B cell (primary cell): ENCODE results near the gene THSD4. TPM values are rescaled to one million over a fixed set of nuclear protein-coding genes. Genes with fewer than 3 reads are reported as not detected.

Source experiments
- ATAC-seq: fragments of 200-7000 bp; cut with Tn5 transposase; one replicate; pipeline ENCODE4 v1.10.0; 2021; ENCODE audit warnings: low read depth, mild to moderate bottlenecking, moderate number of reproducible peaks, moderate library complexity
- CTCF ChIA-PET: fragments of 350-600 bp; sonication (Branson Sonifier 250); formaldehyde crosslinking; loops from one replicate; lab custom pipeline; 2021; ENCODE audit warnings: antibody characterized with exemption, inconsistent platforms; lab: Charles Lee
- POLR2A ChIA-PET: fragments of 350-600 bp; sonication (Branson Sonifier 250); formaldehyde crosslinking; loops from one replicate; lab custom pipeline; 2021; ENCODE audit warnings: antibody characterized with exemption; lab: Charles Lee
- DNase-seq: peaks from one replicate; pipeline ENCODE4 v3.0.0; 2013
- H2AFZ ChIP-seq: 2 replicates; pipeline ENCODE4 v1.6.1; 2012; ENCODE audit warnings: mild to moderate bottlenecking, low read depth, low read length; ENCODE audit not compliant: insufficient read depth, poor library complexity, severe bottlenecking
- H3K27ac ChIP-seq, 2 donors: 1 replicate in 1 of 2; 2 replicates in 1 of 2; pipeline ENCODE4 v1.5.1; 2012 to 2013; ENCODE audit warnings: low read length in 2 of 2, mild to moderate bottlenecking in 2 of 2, moderate library complexity in 1 of 2
- H3K27me3 ChIP-seq, 4 experiments: fragments of 200-600 bp in 1 of 4; sonication (generic) in 1 of 4; replicated peaks in 1 of 4; 1 replicate in 2 of 4; 2 replicates in 2 of 4; pipeline versions ENCODE4 v1.6.1 to v1.7.0; 2013 to 2016; ENCODE audit warnings: low read length in 3 of 4, mild to moderate bottlenecking in 2 of 4, mixed read lengths in 1 of 4, moderate library complexity in 1 of 4; ENCODE audit not compliant: insufficient read depth in 4 of 4, control insufficient read depth in 3 of 4; ENCODE audit errors: control extremely low read depth in 1 of 4
- H3K36me3 ChIP-seq, 2 experiments: replicated peaks in 1 of 2; 1 replicate in 1 of 2; 2 replicates in 1 of 2; pipeline versions ENCODE4 v1.6.1 to v1.7.1; 2013; ENCODE audit warnings: low read length in 1 of 2; ENCODE audit not compliant: insufficient read depth in 2 of 2, control insufficient read depth in 1 of 2; ENCODE audit errors: control extremely low read depth in 1 of 2, extremely low read depth in 1 of 2
- H3K4me1 ChIP-seq, 2 donors: fragments of 200-600 bp in 1 of 2; sonication (generic) in 1 of 2; 1 replicate in 1 of 2; 2 replicates in 1 of 2; pipeline versions ENCODE4 v1.5.1 to v1.6.1; 2013 to 2017; ENCODE audit warnings: low read length in 2 of 2; ENCODE audit not compliant: control insufficient read depth in 2 of 2, insufficient read depth in 2 of 2
- H3K4me2 ChIP-seq: replicated peaks from 2 replicates; pipeline ENCODE3; 2012; ENCODE audit warnings: mild to moderate bottlenecking, low read depth, low read length; ENCODE audit not compliant: poor library complexity, severe bottlenecking
- H3K4me3 ChIP-seq, 5 experiments: fragments of 200-600 bp in 1 of 5; sonication (generic) in 1 of 5; 1 replicate in 3 of 5; 2 replicates in 2 of 5; pipeline versions ENCODE4 v1.5.1 to v1.7.0; 2011 to 2016; ENCODE audit warnings: low read length in 4 of 5, mild to moderate bottlenecking in 4 of 5, low read depth in 2 of 5, control low read depth in 1 of 5, moderate library complexity in 1 of 5; ENCODE audit not compliant: insufficient read depth in 1 of 5; ENCODE audit errors: control extremely low read depth in 1 of 5, extremely low read depth in 1 of 5
- H3K79me2 ChIP-seq: fragments of 200-600 bp; sonication (generic); one replicate; pipeline ENCODE4 v1.6.0; 2016; ENCODE audit warnings: low read length; ENCODE audit not compliant: control insufficient read depth, insufficient read depth
- H3K9ac ChIP-seq: fragments of 200-600 bp; sonication (generic); 2 replicates; pipeline ENCODE4 v1.6.1; 2017; ENCODE audit warnings: mild to moderate bottlenecking, low read length, moderate library complexity
- H3K9me3 ChIP-seq, 3 donors: one replicate each; pipeline versions ENCODE4 v1.6.1 to v1.7.1; 2013; ENCODE audit warnings: low read length in 2 of 3; ENCODE audit not compliant: control insufficient read depth in 2 of 3, insufficient read depth in 1 of 3; ENCODE audit errors: control extremely low read depth in 1 of 3
- H4K20me1 ChIP-seq: 2 replicates; pipeline ENCODE4 v1.6.0; 2012; ENCODE audit warnings: mild to moderate bottlenecking, low read length; ENCODE audit not compliant: insufficient read depth, control insufficient read depth, poor library complexity, severe bottlenecking
- H3K27ac Mint-ChIP-seq: one replicate; pipeline ENCODE4 v1.8.0; 2021; ENCODE audit warnings: mixed read lengths
- H3K27me3 Mint-ChIP-seq: one replicate; pipeline ENCODE4 v1.8.0; 2021; ENCODE audit warnings: mixed read lengths
- H3K4me1 Mint-ChIP-seq: one replicate; pipeline ENCODE4 v1.8.0; 2021; ENCODE audit warnings: mixed read lengths
- H3K4me3 Mint-ChIP-seq: one replicate; pipeline ENCODE4 v1.8.0; 2021; ENCODE audit warnings: mixed read lengths
- H3K9me3 Mint-ChIP-seq: one replicate; pipeline ENCODE4 v1.8.0; 2022; ENCODE audit warnings: mixed read lengths; ENCODE audit not compliant: insufficient read depth
- CTCF ChIP-seq: fragments of 200-600 bp; IDR thresholded peaks from one replicate; pipeline ENCODE4 v1.8.0; 2022; ENCODE audit warnings: antibody characterized with exemption, mild to moderate bottlenecking
- EZH2 ChIP-seq: IDR thresholded peaks from 2 replicates; pipeline ENCODE4 v1.6.1; 2012; ENCODE audit warnings: borderline replicate concordance, low read depth, mild to moderate bottlenecking, moderate library complexity, low read length; ENCODE audit not compliant: insufficient read depth, poor library complexity, severe bottlenecking
- WGBS: methylation state at CpG from one replicate; pipeline ENCODE4 v1.1.5; 2013; ENCODE audit warnings: missing lambda C conversion rate; ENCODE audit not compliant: insufficient coverage; 5-methylcytosine and 5-hydroxymethylcytosine counted together
- intact Hi-C: fragments of 100-400 bp; cut with micrococcal nuclease; formaldehyde crosslinking; loops from one replicate; pipeline ENCODE4 v1.10.0; 2022
- polyA plus RNA-seq: library from polyadenylated mRNA; depleted of rRNA; stranded (reverse); fragments of >200 nt; gene quantifications from 2 replicates; pipeline ENCODE4 v1.2.3, GENCODE V29; 2012
- total RNA-seq, 2 donors: library from RNA; stranded (reverse); fragments of 120-200 nt in 1 of 2; gene quantifications; 1 replicate in 1 of 2; 2 replicates in 1 of 2; pipeline versions ENCODE4 v1.2.3 to v1.2.4, GENCODE V29; 2013 to 2022

Gene THSD4
- total and polyA plus RNA-seq, 2 donors (not counting 1 experiment from before 2014, with no cell fraction given): not detected

GRCh38 chr15:71444032-71444810 is 328.9 kb downstream of the THSD4 start:
- no peak for DNase-seq
- TF ChIP-seq EZH2 (no peak), CTCF (no peak)
- Histone ChIP-seq H3K9ac (no peak overlapping the region), H3K4me2 (no peak overlapping the region), H3K27ac (no peak overlapping the region), H3K79me2 (no peaks in the 10 kb centered on the region), H2AFZ (no peak overlapping the region), H4K20me1 (no peaks in the 10 kb centered on the region), H3K9me3 (no peaks in the 10 kb centered on the region), H3K36me3 (no peaks in the 10 kb centered on the region), H3K27me3 (peaks cover 0 to 17% (median 5%) of the 10 kb centered on the region in 4 experiments), H3K4me3 (no peak overlapping the region), H3K4me1 (peaks cover 0 to 3% of the 10 kb centered on the region in 2 donors)
- Mint-ChIP-seq H3K4me3 (no peak overlapping the region), H3K4me1 (peaks cover 3% of the 10 kb centered on the region), H3K27ac (no peak overlapping the region), H3K27me3 (peaks cover 10% of the 10 kb centered on the region), H3K9me3 (no peaks in the 10 kb centered on the region)
- ChIA-PET POLR2A (no interaction called here), CTCF (interaction anchor here (0.9 to 1.9 kb wide), 4 partner anchors 9 to 712 kb away, joined by 4 to 6 read pairs (median 4); no protein-coding TSS in a partner anchor)
- intact Hi-C loops: no loop called here
- 98% methylated on average over 4 of the region's 7 CpGs for WGBS
- ATAC-seq: no peak
